Panc1 (cell line): ENCODE measurements around the gene TIMP3.

Source experiments
- CTCF ChIP-seq: fragments of 450-650 bp; IDR thresholded peaks from 2 replicates; pipeline ENCODE4 v1.5.1; 2017; ENCODE audit warnings: mild to moderate bottlenecking
- POLR2AphosphoS5 ChIP-seq: IDR thresholded peaks from 2 replicates; pipeline ENCODE4 v1.6.1; 2012; ENCODE audit warnings: mild to moderate bottlenecking, low read depth, low read length, moderate library complexity

GRCh38 chr22:32876516-32876915 lies 75.0 kb downstream of the TIMP3 start:
- no peak for TF ChIP-seq POLR2AphosphoS5
- no peak for TF ChIP-seq CTCF
